ENCODE results near the gene MAPRE2. TPM values are rescaled to one million over a fixed set of nuclear protein-coding genes. Genes with fewer than 3 reads are reported as not detected.

MAPRE2 gene
- total and polyA plus RNA-seq, 2 of the 13 experiments (the other 11 are each of a cell fraction or from before 2014, with no cell fraction given), result 34.5 to 67.9 TPM

- TF ChIP-seq PRDM10 (CRISPR knock-in tag; IDR thresholded peaks at IDR 0.05; ENCODE audit: low read depth), result no peak
- TF ChIP-seq SIN3B (IDR thresholded peaks at IDR 0.05; ENCODE audit: low read length), result no peak
- no peak for TF ChIP-seq EZH2 (conservative IDR thresholded peaks at IDR 0.05; ENCODE audit: low read depth, low read length)
Measured at GRCh38 chr18:35099911-35100310, 58.7 kb downstream of the MAPRE2 start (continued).

DNA sequence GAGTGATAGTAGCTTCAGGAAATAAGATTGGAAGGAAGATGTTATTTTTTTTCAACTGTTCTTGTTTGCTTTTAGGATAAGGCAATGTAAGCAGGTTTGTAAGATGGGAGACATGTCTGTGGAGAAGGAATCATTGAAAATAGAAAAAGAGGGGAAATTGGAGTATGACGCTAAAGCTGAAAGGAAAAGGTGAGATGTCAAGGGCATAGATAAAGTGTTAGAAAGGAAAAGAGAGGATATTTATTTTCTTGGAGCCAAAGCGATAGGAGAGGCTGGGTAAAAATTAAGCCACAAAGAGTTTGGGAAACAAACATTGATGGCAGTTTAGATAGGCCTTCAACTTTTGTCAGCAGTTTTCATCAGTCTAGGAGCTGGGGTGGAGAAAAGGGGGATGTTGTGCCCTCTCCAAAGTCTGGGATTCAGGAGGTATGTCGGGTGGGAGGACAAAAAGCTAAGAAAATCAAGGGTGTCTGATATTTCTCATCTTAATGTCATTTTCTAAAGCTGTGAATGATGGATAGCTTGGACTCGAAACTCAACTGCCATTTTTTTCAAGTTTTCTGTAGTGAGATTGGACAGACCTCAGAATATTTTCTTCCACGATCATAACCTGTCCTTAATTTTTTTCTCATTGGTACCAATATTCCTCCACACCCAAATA lies 63.3 kb downstream of the MAPRE2 start:
- Histone ChIP-seq H3K36me3 (replicated peaks in 1 of 2; ENCODE audit: control insufficient read depth in 1 of 2, insufficient read depth in 2 of 2, low read length in 2 of 2) (peaks cover 2 to 18% of the 10 kb centered on the region in 2 experiments; a peak in 4 of 5 replicates), H2AFZ (ENCODE audit: low read length) (no peak overlapping the region), H3K79me2 (ENCODE audit: insufficient read depth, low read length) (no peaks in the 10 kb centered on the region), H3K27ac (ENCODE audit: extremely low read length, insufficient read depth, low read length) (no peak overlapping the region), H3K4me2 (ENCODE audit: low read depth, low read length) (no peak overlapping the region), H3K4me3 (replicated peaks in 1 of 3; ENCODE audit: insufficient read depth in 1 of 3, low read depth in 2 of 3, low read length in 3 of 3) (no peak overlapping the region), H3K4me1 (ENCODE audit: insufficient read depth, low read length) (no peaks in the 10 kb centered on the region), H3K27me3 (ENCODE audit: control insufficient read depth in 1 of 2, insufficient read depth in 2 of 2, low read length in 2 of 2) (no peaks in the 10 kb centered on the region), H4K20me1 (ENCODE audit: insufficient read depth, low read length) (no peaks in the 10 kb centered on the region), H3K9me3 (ENCODE audit: low read length) (no peaks in the 10 kb centered on the region), H3K9ac (ENCODE audit: insufficient read depth, low read depth, low read length) (no peak overlapping the region)
- intact Hi-C loops (cut with micrococcal nuclease; ENCODE audit: unreplicated experiment) (no loop called here), in situ Hi-C loops (cut with HindIII; ENCODE audit: extremely low pct_ligation_motif_present, low pct_unique_long_range_greater_than_20kb) (no loop called here)
- no TSS peak for BruUV-seq (replicated peaks)
- ATAC-seq (no peak), FAIRE-seq (no peak), DNase-seq (ENCODE audit: low spot score) (no peak)
- ChIA-PET POLR2A (no interaction called here), CTCF (ENCODE audit: low intra/inter-chr PET ratio, low total read pairs) (no interaction called here)
- WGBS (ENCODE audit: low lambda C conversion rate), result 96% methylated on average over 5 of the region's 5 CpGs
- TF ChIP-seq PRDM10 (CRISPR knock-in tag; IDR thresholded peaks at IDR 0.05; ENCODE audit: low read depth), result no peak
- TF ChIP-seq RELA (CRISPR knock-in tag; IDR thresholded peaks at IDR 0.05), result no peak
- no peak for TF ChIP-seq KAT8 (CRISPR knock-in tag; IDR thresholded peaks at IDR 0.05)
- TF ChIP-seq ZNF367 (CRISPR knock-in tag; IDR thresholded peaks at IDR 0.05; ENCODE audit: borderline replicate concordance), result no peak
- TF ChIP-seq U2AF1 (optimal IDR thresholded peaks at IDR 0.05; ENCODE audit: low read depth, low read length), result no peak
- TF ChIP-seq CTCF (CRISPR knock-in tag; IDR thresholded peaks at IDR 0.05), result no peak
- TF ChIP-seq CREB1 (IDR thresholded peaks at IDR 0.05), result no peak
- TF ChIP-seq CREB1 (CRISPR knock-in tag; IDR thresholded peaks at IDR 0.05), result no peak
- no peak for TF ChIP-seq ZNF564 (CRISPR knock-in tag; IDR thresholded peaks at IDR 0.05)
- TF ChIP-seq, protein P1, sequence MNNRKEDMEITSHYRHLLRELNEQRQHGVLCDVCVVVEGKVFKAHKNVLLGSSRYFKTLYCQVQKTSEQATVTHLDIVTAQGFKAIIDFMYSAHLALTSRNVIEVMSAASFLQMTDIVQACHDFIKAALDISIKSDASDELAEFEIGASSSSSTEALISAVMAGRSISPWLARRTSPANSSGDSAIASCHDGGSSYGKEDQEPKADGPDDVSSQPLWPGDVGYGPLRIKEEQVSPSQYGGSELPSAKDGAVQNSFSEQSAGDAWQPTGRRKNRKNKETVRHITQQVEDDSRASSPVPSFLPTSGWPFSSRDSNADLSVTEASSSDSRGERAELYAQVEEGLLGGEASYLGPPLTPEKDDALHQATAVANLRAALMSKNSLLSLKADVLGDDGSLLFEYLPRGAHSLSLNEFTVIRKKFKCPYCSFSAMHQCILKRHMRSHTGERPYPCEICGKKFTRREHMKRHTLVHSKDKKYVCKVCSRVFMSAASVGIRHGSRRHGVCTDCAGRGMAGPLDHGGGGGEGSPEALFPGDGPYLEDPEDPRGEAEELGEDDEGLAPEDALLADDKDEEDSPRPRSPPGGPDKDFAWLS (CRISPR knock-in tag; IDR thresholded peaks at IDR 0.05; ENCODE audit: borderline replicate concordance), result no peak

Data from HepG2 (cell line).